GM21825 (cell line): ENCODE measurements around the gene CCDC38.

Experiments used
- ATAC-seq: cut with Tn5 transposase; IDR thresholded peaks from one replicate; pipeline ENCODE4 v1.9.1; 2021; ENCODE audit warnings: mild to moderate bottlenecking, moderate library complexity; ENCODE audit not compliant: unreplicated experiment

The CCDC38 gene

DNA sequence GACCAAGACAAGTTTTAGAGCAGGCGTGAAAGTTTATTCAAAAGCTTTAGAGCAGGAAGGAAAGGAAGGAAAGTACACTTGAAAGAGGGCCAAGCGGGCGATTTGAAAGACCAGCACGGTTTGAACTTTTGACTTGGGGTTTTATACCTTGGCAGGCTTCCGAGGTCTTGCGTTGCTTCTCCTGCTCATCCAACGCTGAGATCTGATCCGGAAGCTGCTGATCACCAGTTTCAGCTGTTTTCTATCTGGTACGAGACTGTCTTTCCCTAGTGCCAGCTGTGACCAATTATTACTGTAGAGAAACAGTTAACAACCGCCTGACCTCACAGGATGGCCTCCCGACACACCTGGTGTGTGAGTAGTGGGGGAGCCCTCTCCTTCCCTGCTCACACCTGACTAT is 104.3 kb downstream of the CCDC38 start:
- no peak for ATAC-seq

DNA sequence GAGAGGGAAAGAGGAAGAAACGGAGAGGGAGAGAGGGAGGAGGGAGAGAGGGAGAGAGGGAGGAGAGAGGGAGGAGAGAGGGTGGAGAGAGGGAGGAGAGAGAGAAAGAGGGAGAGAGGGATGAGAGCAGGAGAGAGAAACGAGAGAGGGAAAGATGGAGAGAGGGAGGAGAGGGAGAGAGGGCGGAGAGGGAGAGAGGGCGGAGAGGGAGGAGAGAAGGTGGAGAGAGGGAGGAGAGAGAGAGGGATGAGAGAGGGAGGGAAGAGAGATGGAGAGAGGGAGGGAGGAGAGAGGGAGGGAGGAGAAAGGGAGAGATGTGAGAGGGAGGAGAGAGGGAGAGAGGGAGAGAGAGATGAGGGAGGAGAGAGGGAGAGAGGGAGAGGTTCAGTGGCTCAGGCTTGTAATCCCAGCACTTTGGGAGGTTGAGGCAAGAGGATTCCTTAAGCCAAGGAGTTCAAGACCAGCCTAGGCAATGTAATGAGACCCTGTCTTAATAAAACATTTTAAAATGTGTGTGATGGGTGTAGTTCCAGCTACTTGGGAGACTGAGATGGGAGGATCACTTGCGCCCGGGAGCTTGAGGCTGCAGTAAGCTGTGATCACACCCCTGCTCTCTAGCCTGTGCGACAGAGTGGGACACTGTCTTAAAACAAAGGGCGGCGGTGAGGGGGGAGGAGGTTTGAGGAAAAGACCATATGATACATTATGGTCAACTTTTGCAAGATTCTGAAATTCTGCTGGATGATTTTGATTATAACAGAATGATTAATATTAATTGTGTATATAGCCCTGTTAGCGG is 105.0 kb downstream of the CCDC38 start:
- no peak for ATAC-seq

DNA sequence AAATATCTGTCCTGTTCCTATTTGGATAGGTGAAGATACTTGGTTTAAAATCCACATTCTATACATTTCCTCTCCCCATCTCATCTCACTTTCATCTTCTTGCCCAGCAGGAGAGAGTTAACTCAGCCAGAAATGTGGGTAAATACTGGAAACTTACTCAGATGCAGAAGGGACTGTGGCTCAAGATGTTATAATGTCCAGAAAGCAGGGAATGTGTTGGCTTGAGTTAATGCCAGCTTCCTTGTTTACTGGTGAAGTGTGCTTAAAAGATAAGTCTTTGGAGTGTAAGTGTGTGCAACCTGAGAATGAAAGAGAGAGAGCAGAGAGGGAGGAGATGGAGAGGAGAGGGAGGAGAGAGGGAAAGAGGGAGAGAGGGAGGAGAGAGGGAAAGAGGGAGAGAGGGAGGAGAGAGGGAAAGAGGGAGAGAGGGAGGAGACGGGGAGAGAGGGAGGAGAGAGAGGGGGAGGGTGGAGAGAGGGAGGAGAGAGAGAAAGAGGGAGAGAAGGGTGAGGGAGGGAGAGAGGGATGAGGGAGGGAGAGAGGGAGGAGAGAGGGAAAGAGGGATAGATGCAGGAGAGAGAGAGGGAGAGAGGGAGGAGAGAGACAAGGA is 105.7 kb downstream of the CCDC38 start:
- ATAC-seq, result no peak

DNA sequence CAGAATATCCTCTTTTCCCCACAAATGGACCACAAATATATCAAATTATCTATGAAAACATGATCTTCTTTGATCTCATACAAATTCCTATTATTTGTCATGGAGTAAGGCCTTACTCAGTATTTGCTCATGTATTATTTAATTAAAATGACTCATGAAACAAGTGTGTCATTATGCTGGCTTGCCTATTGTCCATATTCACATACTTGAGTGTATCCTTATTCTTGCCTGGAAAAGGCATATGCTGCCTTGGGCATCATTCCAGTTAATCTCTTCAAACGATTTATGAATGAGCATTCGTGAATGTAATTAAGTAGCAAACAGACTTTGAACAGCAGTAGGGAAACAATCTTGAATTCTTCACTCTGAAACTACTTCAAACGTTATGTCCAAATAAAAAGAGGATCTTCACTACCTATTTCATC is 106.2 kb downstream of the CCDC38 start:
- ATAC-seq, result no peak

DNA sequence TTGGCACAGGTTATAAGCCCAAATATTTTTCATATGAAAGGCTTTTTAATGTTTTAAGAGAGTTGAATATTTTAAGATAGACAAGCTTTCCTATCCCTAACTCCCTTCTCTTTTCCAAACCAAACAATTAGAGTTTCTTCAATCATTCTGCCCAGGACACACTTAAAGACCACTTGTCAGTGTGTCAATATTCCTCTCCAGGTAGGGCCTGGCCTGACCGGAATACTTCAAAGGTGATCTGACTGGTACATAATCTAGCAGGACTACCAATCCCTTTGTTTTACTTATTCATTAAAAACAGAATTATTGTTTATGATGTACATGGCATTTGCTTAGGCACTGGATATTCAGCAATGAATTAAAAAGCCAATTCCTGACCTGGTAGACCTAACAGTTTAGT is 107.8 kb downstream of the CCDC38 start:
- ATAC-seq, result no peak

DNA sequence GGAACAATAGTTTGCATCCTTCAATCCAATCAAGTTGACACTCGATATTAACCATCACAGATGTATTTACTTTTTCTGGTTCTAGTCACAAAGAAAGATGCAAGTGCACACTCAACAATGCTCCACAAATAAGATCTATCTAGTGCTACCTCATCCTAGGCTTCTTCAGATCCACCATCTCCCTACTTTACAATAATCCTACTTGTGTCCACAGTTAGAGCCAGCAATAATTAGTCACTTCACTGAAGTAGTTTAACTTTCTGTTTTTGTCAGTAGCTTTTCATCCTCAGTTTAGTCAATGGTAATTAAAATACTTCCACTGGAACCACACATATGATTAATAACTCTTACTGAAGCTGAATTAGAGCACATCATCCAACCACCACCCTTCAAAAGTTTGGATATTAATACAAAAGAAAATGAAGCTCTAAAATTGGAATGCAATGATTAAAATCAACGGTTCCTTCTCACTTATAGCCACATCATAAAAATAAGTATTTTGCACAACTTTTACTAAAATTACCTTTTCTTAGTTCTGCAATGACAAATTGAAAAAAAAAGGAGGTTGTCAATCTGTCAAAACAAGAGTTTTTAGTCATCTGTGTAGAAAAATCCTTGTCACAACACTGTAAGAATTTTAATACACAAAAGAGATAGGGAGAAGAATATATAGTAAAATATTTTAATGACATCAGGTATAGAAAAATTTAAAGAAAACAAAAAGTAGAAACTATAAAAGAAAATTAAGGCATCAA is 111.9 kb downstream of the CCDC38 start:
- no peak for ATAC-seq

DNA sequence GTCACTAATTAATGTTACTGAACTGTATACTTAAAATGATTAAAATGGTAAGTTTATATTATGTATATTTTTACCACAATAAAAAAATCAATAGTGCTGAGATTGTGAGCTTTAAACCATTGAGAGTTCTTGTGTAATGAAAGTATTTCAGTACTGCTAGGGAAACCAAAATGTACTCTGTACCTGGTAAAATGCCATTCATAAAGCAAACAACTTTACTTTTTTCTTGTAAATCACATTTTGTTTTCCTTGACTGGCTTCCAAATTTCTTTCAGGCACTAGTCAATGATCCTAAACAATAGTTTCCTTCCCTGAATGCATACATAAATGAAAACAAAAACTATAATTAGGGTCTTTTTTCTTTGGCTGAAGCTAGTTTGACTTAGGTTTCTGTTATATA is 113.0 kb downstream of the CCDC38 start:
- ATAC-seq, result no peak

DNA sequence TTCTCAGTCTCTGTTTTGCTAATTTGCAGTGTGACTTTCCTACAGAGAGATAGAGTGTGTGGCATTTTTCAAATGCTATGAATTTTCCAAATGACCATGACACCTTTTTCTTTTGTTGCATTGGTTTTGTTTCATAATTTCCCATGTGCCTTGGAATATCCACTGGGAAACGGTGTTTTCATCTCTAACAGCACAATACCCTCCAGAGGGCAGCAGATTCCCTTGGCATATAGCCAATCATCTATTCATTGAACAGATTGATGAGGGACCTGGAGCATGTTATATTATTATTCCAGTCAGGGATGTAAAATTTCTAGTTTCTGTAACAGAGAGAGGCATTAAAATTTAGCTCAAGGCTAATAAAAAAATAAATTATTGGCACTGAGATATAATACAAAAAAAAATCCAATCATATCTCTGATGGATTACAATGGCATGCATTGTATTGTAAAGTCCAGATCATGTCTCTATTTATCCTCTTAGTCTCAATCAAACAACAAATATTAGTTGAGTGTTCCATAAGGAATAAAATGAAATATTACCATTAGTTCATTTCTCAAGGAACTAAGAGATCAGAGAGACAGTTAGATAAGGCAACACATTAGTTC is 122.2 kb downstream of the CCDC38 start:
- no peak for ATAC-seq
